LNCaP clone FGC (cell line): Measurements from ENCODE around the gene CACNB4.

Experiments used
- DNase-seq: peaks from one replicate; pipeline ENCODE4 v3.0.0-alpha.2; 2011; ENCODE audit warnings: low read depth
- H3K4me3 ChIP-seq: 2 replicates; pipeline ENCODE4 v1.5.1; 2011; ENCODE audit warnings: mild to moderate bottlenecking, low read depth, low read length, control low read depth
- CTCF ChIP-seq: IDR thresholded peaks from 2 replicates; pipeline ENCODE4 v1.5.1; 2012; ENCODE audit warnings: mild to moderate bottlenecking; ENCODE audit not compliant: control insufficient read depth, insufficient read depth; ENCODE audit errors: extremely low read depth

Gene CACNB4

GRCh38 chr2:152058655-152059054 lies 40.2 kb downstream of the CACNB4 start:
- H3K4me3 ChIP-seq: no peak overlapping the region
- TF ChIP-seq CTCF: no peak
- no peak for DNase-seq

GRCh38 chr2:152056418-152056817 lies 42.4 kb downstream of the CACNB4 start:
- no peak for TF ChIP-seq CTCF
- H3K4me3 ChIP-seq: no peak overlapping the region
- no peak for DNase-seq

GRCh38 chr2:152055366-152056108 lies 43.3 kb downstream of the CACNB4 start:
- DNase-seq: no peak
- TF ChIP-seq CTCF: no peak

GRCh38 chr2:152054593-152054992 lies 44.3 kb downstream of the CACNB4 start:
- DNase-seq: no peak
- TF ChIP-seq CTCF: no peak
- H3K4me3 ChIP-seq: no peak overlapping the region

More at GRCh38 chr2:152055366-152056108, 43.3 kb downstream of the CACNB4 start:
- no peak overlapping the region for H3K4me3 ChIP-seq

- H3K4me3 ChIP-seq: no peak overlapping the region
- TF ChIP-seq CTCF: no peak
- no peak for DNase-seq
Measured at GRCh38 chr2:152051436-152051835, 47.4 kb downstream of the CACNB4 start.

- no peak overlapping the region for H3K4me3 ChIP-seq
- no peak for DNase-seq
- no peak for TF ChIP-seq CTCF
Measured at GRCh38 chr2:152050915-152051314, 47.9 kb downstream of the CACNB4 start.

- no peak for TF ChIP-seq CTCF
- no peak for DNase-seq
Measured at GRCh38 chr2:152050341-152050740, 48.5 kb downstream of the CACNB4 start.

More at GRCh38 chr2:152050341-152050740, 48.5 kb downstream of the CACNB4 start:
- no peak overlapping the region for H3K4me3 ChIP-seq
